WERI-Rb-1 (cell line): ENCODE results near the gene NEBL.

Experiments
- DNase-seq: peaks from one replicate; pipeline ENCODE4 v3.0.0-alpha.2; 2020
- H3K27ac ChIP-seq: fragments of 250-450 bp; sonication (Bioruptor Pico); 2 replicates; pipeline ENCODE4 v1.5.1; 2020; ENCODE audit warnings: mild to moderate bottlenecking, moderate library complexity
- H3K27me3 ChIP-seq: fragments of 250-450 bp; sonication (Bioruptor Pico); 2 replicates; pipeline ENCODE4 v1.5.1; 2021; ENCODE audit warnings: mild to moderate bottlenecking, low read depth, moderate library complexity; ENCODE audit not compliant: insufficient read depth, severe bottlenecking
- H3K36me3 ChIP-seq: fragments of 250-450 bp; sonication (Bioruptor Pico); 2 replicates; pipeline ENCODE4 v1.5.1; 2020; ENCODE audit warnings: mild to moderate bottlenecking, moderate library complexity
- H3K4me3 ChIP-seq: 2 replicates; pipeline ENCODE4 v1.5.1; 2011; ENCODE audit warnings: low read depth, mild to moderate bottlenecking, control low read depth, low read length
- H3K9me3 ChIP-seq: fragments of 250-450 bp; sonication (Bioruptor Pico); 2 replicates; pipeline ENCODE4 v1.5.1; 2021; ENCODE audit warnings: mild to moderate bottlenecking, moderate library complexity; ENCODE audit not compliant: severe bottlenecking
- TF ChIP-seq, protein P1 (sequence below): IDR thresholded peaks from 2 replicates; pipeline ENCODE4 v1.5.1; 2011; ENCODE audit warnings: low read depth, mild to moderate bottlenecking, control low read depth, inconsistent platforms, low read length

NEBL gene

DNA sequence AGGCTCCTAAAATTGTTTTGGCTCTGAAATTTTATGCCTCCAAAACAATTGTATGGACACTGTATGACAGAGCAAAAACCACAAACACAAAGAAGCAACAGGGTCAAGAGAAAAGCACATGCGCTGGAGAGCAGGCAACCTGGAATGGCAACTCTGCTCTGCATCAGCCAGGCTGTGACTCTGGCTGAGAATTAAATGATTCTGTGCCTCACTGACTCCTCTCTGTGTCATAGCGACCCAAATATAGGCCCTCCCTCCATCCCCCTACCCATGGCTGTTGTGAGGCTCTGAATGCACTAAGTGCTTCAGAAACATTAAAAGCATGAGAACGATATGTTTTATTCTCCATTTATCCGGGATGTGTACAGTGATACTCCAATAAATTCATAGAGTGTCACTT, 24.9 kb upstream of the NEBL start:
- H3K9me3 ChIP-seq, result no peaks in the 10 kb centered on the region
- TF ChIP-seq, protein P1, sequence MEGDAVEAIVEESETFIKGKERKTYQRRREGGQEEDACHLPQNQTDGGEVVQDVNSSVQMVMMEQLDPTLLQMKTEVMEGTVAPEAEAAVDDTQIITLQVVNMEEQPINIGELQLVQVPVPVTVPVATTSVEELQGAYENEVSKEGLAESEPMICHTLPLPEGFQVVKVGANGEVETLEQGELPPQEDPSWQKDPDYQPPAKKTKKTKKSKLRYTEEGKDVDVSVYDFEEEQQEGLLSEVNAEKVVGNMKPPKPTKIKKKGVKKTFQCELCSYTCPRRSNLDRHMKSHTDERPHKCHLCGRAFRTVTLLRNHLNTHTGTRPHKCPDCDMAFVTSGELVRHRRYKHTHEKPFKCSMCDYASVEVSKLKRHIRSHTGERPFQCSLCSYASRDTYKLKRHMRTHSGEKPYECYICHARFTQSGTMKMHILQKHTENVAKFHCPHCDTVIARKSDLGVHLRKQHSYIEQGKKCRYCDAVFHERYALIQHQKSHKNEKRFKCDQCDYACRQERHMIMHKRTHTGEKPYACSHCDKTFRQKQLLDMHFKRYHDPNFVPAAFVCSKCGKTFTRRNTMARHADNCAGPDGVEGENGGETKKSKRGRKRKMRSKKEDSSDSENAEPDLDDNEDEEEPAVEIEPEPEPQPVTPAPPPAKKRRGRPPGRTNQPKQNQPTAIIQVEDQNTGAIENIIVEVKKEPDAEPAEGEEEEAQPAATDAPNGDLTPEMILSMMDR, result no peak
- no peak overlapping the region for H3K27ac ChIP-seq
- H3K36me3 ChIP-seq, result no peaks in the 10 kb centered on the region
- DNase-seq, result no peak
- no peaks in the 10 kb centered on the region for H3K27me3 ChIP-seq
- no peak overlapping the region for H3K4me3 ChIP-seq

DNA sequence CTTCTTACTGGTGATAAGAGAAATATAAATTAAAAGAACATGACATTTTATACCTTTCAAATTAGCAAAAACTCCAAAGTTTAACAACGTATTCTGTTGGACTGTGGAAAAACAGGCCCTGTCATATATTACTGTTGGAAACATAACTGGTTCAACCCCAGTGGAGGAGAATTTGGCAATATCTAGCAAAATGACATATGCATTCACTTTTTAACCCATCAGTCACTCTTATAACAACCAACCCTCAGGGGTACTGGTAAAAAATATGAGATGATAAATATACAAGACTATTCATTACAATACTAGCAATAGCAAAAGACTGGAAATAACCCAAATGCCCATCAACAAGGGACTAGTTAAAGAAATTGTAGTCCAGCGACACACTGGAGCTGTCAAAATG, 22.9 kb upstream of the NEBL start:
- TF ChIP-seq, protein P1, result no peak
- no peak for DNase-seq
- Histone ChIP-seq H3K9me3 (no peaks in the 10 kb centered on the region), H3K27me3 (no peaks in the 10 kb centered on the region), H3K36me3 (no peaks in the 10 kb centered on the region), H3K4me3 (no peak overlapping the region), H3K27ac (no peak overlapping the region)

DNA sequence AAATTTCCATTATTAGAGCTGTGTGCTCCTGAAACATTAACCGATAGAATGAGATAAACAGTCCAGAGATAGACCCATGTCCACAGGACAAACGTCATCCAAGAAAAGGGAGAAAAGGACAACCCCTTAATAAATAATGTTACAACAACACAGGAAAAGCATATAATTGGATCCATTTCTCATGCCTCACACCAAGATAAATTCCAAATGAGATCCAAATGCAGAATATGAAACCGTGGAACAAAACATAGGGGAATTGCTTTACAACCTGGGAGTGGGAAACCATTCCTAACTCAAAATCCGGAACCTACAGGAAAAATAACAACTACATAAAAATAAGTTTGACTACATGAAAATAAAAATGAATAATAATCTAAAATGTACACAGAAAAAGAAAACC, 22.4 kb upstream of the NEBL start:
- TF ChIP-seq, protein P1, result no peak
- DNase-seq, result no peak

DNA sequence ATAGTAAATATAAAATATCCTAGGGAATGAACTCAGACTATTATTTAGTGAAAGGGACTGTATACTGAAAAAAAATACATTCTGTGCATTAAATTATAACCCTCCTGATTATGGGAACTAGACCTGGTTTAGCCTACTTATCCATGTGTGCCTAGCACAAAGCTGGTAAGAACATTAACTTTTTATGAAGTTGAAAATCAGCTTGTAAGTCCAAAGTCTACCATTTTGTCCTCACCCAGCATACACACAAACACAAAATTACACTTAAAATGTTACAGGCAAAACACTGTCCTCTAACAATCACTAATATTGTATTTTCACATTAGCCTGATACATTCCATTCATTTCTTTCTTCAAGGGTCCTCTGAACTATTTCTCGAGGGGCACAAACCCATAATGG, 19.9 kb upstream of the NEBL start:
- H3K4me3 ChIP-seq, result no peak overlapping the region

More for the DNA sequence above, 22.4 kb upstream of the NEBL start:
- H3K9me3 ChIP-seq, result no peaks in the 10 kb centered on the region
- no peaks in the 10 kb centered on the region for H3K36me3 ChIP-seq
- no peaks in the 10 kb centered on the region for H3K27me3 ChIP-seq
- no peak overlapping the region for H3K27ac ChIP-seq
- no peak overlapping the region for H3K4me3 ChIP-seq

DNA sequence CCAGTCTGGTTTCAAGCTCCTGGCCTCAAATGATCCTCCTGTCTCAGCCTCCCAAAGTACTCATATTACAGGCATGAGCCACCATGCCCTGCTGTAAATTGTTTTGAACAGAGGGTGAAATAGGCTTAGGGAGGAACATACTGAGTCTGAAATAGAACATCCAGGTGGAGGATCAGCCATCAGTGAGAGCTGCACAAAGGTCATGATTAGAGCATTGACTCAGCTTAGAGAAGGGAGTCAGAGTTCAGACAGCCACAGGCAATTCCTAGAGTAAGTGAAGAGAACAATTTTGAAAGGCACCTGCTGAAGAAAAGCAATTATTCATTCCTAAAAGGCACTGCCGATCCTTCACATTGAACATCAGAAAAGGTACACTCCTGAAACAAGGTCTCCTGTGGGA, 15.9 kb upstream of the NEBL start:
- Histone ChIP-seq H3K27me3 (no peaks in the 10 kb centered on the region), H3K36me3 (no peaks in the 10 kb centered on the region), H3K27ac (no peak overlapping the region), H3K9me3 (no peaks in the 10 kb centered on the region), H3K4me3 (no peak overlapping the region)
- TF ChIP-seq, protein P1, result no peak
- DNase-seq, result no peak

More for the DNA sequence above, 19.9 kb upstream of the NEBL start:
- DNase-seq, result no peak
- Histone ChIP-seq H3K27me3 (no peaks in the 10 kb centered on the region), H3K9me3 (no peaks in the 10 kb centered on the region), H3K27ac (no peak overlapping the region), H3K36me3 (no peaks in the 10 kb centered on the region)
- TF ChIP-seq, protein P1, result no peak

DNA sequence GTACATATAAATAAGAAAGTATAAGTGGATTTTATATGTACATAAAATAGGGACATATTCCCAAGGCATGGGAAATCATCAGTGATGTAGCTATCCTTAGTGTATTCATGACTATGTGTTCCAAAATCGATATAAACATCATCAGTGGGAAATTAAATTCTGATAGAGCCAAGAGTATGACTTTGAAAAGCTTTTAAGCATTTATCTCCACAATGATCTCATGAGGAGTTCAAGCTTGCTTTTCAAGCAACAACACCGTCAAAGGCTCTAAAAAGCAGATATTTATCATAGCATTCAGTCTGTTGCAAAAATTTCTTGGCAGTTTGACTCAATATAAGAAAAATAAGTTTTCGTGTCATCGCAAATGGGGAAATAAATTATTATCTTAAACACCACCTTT, 14.5 kb upstream of the NEBL start:
- Histone ChIP-seq H3K36me3 (no peaks in the 10 kb centered on the region), H3K4me3 (no peak overlapping the region), H3K27ac (no peak overlapping the region), H3K27me3 (no peaks in the 10 kb centered on the region), H3K9me3 (no peaks in the 10 kb centered on the region)
- TF ChIP-seq, protein P1, result no peak
- no peak for DNase-seq
